GM23248 (cell line): ENCODE data around the gene KIF16B. TPM values are rescaled to one million over a fixed set of nuclear protein-coding genes. Genes with fewer than 3 reads are reported as not detected.

Experiments used
- DNase-seq: peaks from one replicate; pipeline ENCODE4 v3.0.0-alpha.2; 2015
- H2AFZ ChIP-seq: fragments of 200-600 bp; sonication (generic); 2 replicates; pipeline ENCODE4 v1.6.1; 2016; ENCODE audit warnings: antibody characterized with exemption
- H3F3A ChIP-seq: fragments of 200-600 bp; sonication (generic); 2 replicates; pipeline ENCODE4 v1.6.1; 2016; ENCODE audit warnings: mild to moderate bottlenecking, antibody characterized with exemption, mixed run types; ENCODE audit not compliant: insufficient read depth
- H3K27ac ChIP-seq: fragments of 200-600 bp; sonication (generic); 2 replicates; pipeline ENCODE4 v1.5.1; 2016; ENCODE audit warnings: mild to moderate bottlenecking
- H3K27me3 ChIP-seq: fragments of 200-600 bp; sonication (generic); replicated peaks from 2 replicates; pipeline ENCODE4 v1.6.1; 2016; ENCODE audit warnings: mild to moderate bottlenecking; ENCODE audit not compliant: insufficient read depth
- H3K36me3 ChIP-seq: fragments of 200-600 bp; sonication (generic); 2 replicates; pipeline ENCODE4 v1.6.1; 2016; ENCODE audit warnings: low read depth, mild to moderate bottlenecking
- H3K4me1 ChIP-seq: fragments of 200-600 bp; sonication (generic); 2 replicates; pipeline ENCODE4 v1.6.1; 2016; ENCODE audit warnings: mild to moderate bottlenecking; ENCODE audit not compliant: insufficient read depth
- H3K4me2 ChIP-seq: fragments of 200-600 bp; sonication (generic); one replicate; pipeline ENCODE4 v1.6.1; 2016; ENCODE audit warnings: mild to moderate bottlenecking; ENCODE audit not compliant: unreplicated experiment
- H3K4me3 ChIP-seq: fragments of 200-600 bp; sonication (generic); 2 replicates; pipeline ENCODE4 v1.5.1; 2016; ENCODE audit warnings: mild to moderate bottlenecking
- H3K79me2 ChIP-seq: fragments of 200-600 bp; sonication (generic); 2 replicates; pipeline ENCODE4 v1.6.1; 2016; ENCODE audit warnings: mild to moderate bottlenecking; ENCODE audit not compliant: insufficient read depth
- H3K9ac ChIP-seq: fragments of 200-600 bp; sonication (generic); 2 replicates; pipeline ENCODE4 v1.6.1; 2016; ENCODE audit warnings: mild to moderate bottlenecking
- H3K9me2 ChIP-seq: fragments of 200-600 bp; sonication (generic); 2 replicates; pipeline ENCODE4 v1.6.1; 2016; ENCODE audit warnings: mixed run types, mild to moderate bottlenecking, moderate library complexity; ENCODE audit not compliant: insufficient read depth
- H3K9me3 ChIP-seq: fragments of 200-600 bp; sonication (generic); one replicate; pipeline ENCODE4 v1.6.1; 2017; ENCODE audit warnings: low read depth
- H4K20me1 ChIP-seq: fragments of 200-600 bp; sonication (generic); 2 replicates; pipeline ENCODE4 v1.6.0; 2016; ENCODE audit not compliant: insufficient read depth
- EZH2 ChIP-seq: fragments of 200-600 bp; sonication (generic); IDR thresholded peaks from 2 replicates; pipeline ENCODE4 v1.6.1; 2018; ENCODE audit warnings: antibody characterized with exemption, mild to moderate bottlenecking; ENCODE audit not compliant: insufficient read depth, poor library complexity, severe bottlenecking
- EZH2phosphoT487 ChIP-seq: fragments of 200-600 bp; sonication (generic); IDR thresholded peaks from 2 replicates; pipeline ENCODE4 v1.6.1; 2018; ENCODE audit warnings: antibody characterized with exemption, moderate library complexity, mild to moderate bottlenecking, low read depth; ENCODE audit not compliant: insufficient read depth
- WGBS, 2 experiments: methylation state at CpG; one replicate each; pipeline ENCODE4 v1.1.6; 2015 to 2017; ENCODE audit warnings: low lambda C conversion rate in 2 of 2, low coverage in 1 of 2; ENCODE audit errors: missing lambda C conversion rate in 2 of 2; 5-methylcytosine and 5-hydroxymethylcytosine counted together
- in situ Hi-C: fragments of 300-500 bp; cut with MboI; formaldehyde crosslinking; loops from 2 replicates; pipeline ENCODE4 v1.15.0; 2020
- polyA plus RNA-seq: library from polyadenylated mRNA; unstranded; fragments of >200 nt; fragmentation: Nextera tagmentation; extraction: Ambion mirVana; gene quantifications from 2 replicates; pipeline ENCODE4 v1.2.1, GENCODE V29; 2016
- total RNA-seq: library from RNA; depleted of rRNA; stranded (reverse); fragments of >200 nt; shearing (Covaris generic); gene quantifications from 2 replicates; pipeline ENCODE4 v1.2.3, GENCODE V29; 2014

The KIF16B gene
- total and polyA plus RNA-seq, 2 experiments from 2014 or later: 1.7 to 2.6 TPM

DNA sequence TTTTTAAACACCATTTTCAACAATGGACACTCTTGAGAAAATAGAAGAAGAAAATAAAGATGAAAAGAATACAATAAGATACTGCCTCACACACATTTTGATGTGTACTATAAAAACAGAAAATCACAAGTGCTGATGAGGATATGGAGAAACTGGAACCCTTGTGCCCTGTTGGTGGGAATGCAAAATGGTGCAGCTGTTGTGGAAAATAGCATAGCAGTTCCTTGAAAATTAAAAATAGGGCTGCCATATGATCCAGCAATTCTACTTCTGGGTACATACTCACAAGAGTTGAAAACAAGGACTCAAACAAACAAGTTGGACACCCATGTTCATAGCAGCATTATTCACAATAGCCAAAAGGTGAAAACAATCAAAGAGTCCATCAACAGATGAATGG is 173.0 kb downstream of the KIF16B start:
- no peak for DNase-seq
- Histone ChIP-seq H3K9me3 (no peaks in the 10 kb centered on the region), H3F3A (no peaks in the 10 kb centered on the region), H3K9ac (no peak overlapping the region), H3K4me3 (no peak overlapping the region), H3K36me3 (no peaks in the 10 kb centered on the region), H3K79me2 (no peaks in the 10 kb centered on the region), H3K27ac (no peak overlapping the region), H4K20me1 (no peaks in the 10 kb centered on the region), H3K9me2 (no peaks in the 10 kb centered on the region), H3K4me2 (no peak overlapping the region), H2AFZ (no peak overlapping the region), H3K4me1 (no peaks in the 10 kb centered on the region), H3K27me3 (no peaks in the 10 kb centered on the region)
- no peak for TF ChIP-seq EZH2
- no peak for TF ChIP-seq EZH2phosphoT487
- in situ Hi-C loops: no loop called here

- no peak for TF ChIP-seq EZH2phosphoT487
- TF ChIP-seq EZH2: no peak
- no peaks in the 10 kb centered on the region for H3K36me3 ChIP-seq
- in situ Hi-C loops: no loop called here
- H3K4me1 ChIP-seq: no peaks in the 10 kb centered on the region
- H4K20me1 ChIP-seq: no peaks in the 10 kb centered on the region
- no peaks in the 10 kb centered on the region for H3K9me2 ChIP-seq
- no peak overlapping the region for H3K4me2 ChIP-seq
- no peaks in the 10 kb centered on the region for H3F3A ChIP-seq
- H3K9ac ChIP-seq: no peak overlapping the region
- H3K79me2 ChIP-seq: no peaks in the 10 kb centered on the region
- no peak overlapping the region for H2AFZ ChIP-seq
- no peak overlapping the region for H3K4me3 ChIP-seq
- H3K27me3 ChIP-seq: no peaks in the 10 kb centered on the region
- no peaks in the 10 kb centered on the region for H3K9me3 ChIP-seq
- DNase-seq: no peak
- no peak overlapping the region for H3K27ac ChIP-seq
Measured at GRCh38 chr20:16399801-16400200, 173.4 kb downstream of the KIF16B start.

- no peaks in the 10 kb centered on the region for H3F3A ChIP-seq
- H3K9me2 ChIP-seq: no peaks in the 10 kb centered on the region
- no peak overlapping the region for H3K27ac ChIP-seq
- H2AFZ ChIP-seq: no peak overlapping the region
- TF ChIP-seq EZH2phosphoT487 (no peak), EZH2 (no peak)
- H3K79me2 ChIP-seq: no peaks in the 10 kb centered on the region
- H4K20me1 ChIP-seq: no peaks in the 10 kb centered on the region
- no peak overlapping the region for H3K4me2 ChIP-seq
- H3K4me3 ChIP-seq: no peak overlapping the region
- WGBS, 2 experiments: 20 to 22% methylated on average over 4 of the region's 4 CpGs
- no peaks in the 10 kb centered on the region for H3K4me1 ChIP-seq
- H3K36me3 ChIP-seq: no peaks in the 10 kb centered on the region
- in situ Hi-C loops: no loop called here
- peak; percentile 1 for DNase-seq
- H3K9ac ChIP-seq: no peak overlapping the region
- H3K9me3 ChIP-seq: no peaks in the 10 kb centered on the region
- no peaks in the 10 kb centered on the region for H3K27me3 ChIP-seq
Measured at GRCh38 chr20:16397086-16397485, 176.2 kb downstream of the KIF16B start.

DNA sequence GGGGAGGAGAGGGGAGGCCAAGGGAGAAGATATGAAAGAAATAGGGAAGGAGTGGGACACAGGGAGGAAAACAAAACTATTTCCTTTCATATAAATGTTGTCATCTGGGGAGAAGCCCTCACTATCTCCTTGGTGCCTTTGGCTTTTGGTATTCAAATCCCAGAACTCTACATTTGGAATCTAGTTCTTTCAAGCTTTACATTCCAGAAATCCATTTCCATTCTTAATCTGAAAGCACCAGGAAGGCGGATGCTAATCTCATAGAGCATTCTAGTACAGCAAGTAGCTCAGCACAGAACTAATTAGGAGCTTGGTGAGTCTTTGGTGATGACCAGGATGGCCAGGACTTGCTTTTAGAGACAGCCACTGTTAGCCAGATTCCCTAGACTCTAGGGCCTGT is 177.9 kb downstream of the KIF16B start:
- H3K27me3 ChIP-seq: no peaks in the 10 kb centered on the region
- H3K4me3 ChIP-seq: no peak overlapping the region
- H3K36me3 ChIP-seq: no peaks in the 10 kb centered on the region
- no peak overlapping the region for H3K9ac ChIP-seq
- 82 to 89% methylated on average over 1 of the region's 1 CpG for WGBS, 2 experiments
- no peaks in the 10 kb centered on the region for H3F3A ChIP-seq
- H4K20me1 ChIP-seq: no peaks in the 10 kb centered on the region
- H3K9me3 ChIP-seq: no peaks in the 10 kb centered on the region
- no peaks in the 10 kb centered on the region for H3K9me2 ChIP-seq
- no peak overlapping the region for H3K4me2 ChIP-seq
- in situ Hi-C loops: no loop called here
- H3K4me1 ChIP-seq: no peaks in the 10 kb centered on the region
- H3K27ac ChIP-seq: no peak overlapping the region
- TF ChIP-seq EZH2 (no peak), EZH2phosphoT487 (no peak)
- H2AFZ ChIP-seq: no peak overlapping the region
- DNase-seq: no peak
- H3K79me2 ChIP-seq: no peaks in the 10 kb centered on the region

- no peaks in the 10 kb centered on the region for H4K20me1 ChIP-seq
- no peaks in the 10 kb centered on the region for H3K36me3 ChIP-seq
- no peak for DNase-seq
- 55 to 56% methylated on average over 4 of the region's 4 CpGs for WGBS, 2 experiments
- H3K9ac ChIP-seq: no peak overlapping the region
- H3K27me3 ChIP-seq: no peaks in the 10 kb centered on the region
- in situ Hi-C loops: no loop called here
- H3K4me2 ChIP-seq: no peak overlapping the region
- H3K9me3 ChIP-seq: no peaks in the 10 kb centered on the region
- no peaks in the 10 kb centered on the region for H3K79me2 ChIP-seq
- TF ChIP-seq EZH2phosphoT487: no peak
- no peak for TF ChIP-seq EZH2
- H2AFZ ChIP-seq: no peak overlapping the region
- H3K4me3 ChIP-seq: no peak overlapping the region
- H3K9me2 ChIP-seq: no peaks in the 10 kb centered on the region
- no peaks in the 10 kb centered on the region for H3K4me1 ChIP-seq
- no peak overlapping the region for H3K27ac ChIP-seq
- H3F3A ChIP-seq: no peaks in the 10 kb centered on the region
Measured at GRCh38 chr20:16394784-16395183, 178.5 kb downstream of the KIF16B start.
